ENCODE data around the gene CHSY1.

Gene CHSY1

DNA sequence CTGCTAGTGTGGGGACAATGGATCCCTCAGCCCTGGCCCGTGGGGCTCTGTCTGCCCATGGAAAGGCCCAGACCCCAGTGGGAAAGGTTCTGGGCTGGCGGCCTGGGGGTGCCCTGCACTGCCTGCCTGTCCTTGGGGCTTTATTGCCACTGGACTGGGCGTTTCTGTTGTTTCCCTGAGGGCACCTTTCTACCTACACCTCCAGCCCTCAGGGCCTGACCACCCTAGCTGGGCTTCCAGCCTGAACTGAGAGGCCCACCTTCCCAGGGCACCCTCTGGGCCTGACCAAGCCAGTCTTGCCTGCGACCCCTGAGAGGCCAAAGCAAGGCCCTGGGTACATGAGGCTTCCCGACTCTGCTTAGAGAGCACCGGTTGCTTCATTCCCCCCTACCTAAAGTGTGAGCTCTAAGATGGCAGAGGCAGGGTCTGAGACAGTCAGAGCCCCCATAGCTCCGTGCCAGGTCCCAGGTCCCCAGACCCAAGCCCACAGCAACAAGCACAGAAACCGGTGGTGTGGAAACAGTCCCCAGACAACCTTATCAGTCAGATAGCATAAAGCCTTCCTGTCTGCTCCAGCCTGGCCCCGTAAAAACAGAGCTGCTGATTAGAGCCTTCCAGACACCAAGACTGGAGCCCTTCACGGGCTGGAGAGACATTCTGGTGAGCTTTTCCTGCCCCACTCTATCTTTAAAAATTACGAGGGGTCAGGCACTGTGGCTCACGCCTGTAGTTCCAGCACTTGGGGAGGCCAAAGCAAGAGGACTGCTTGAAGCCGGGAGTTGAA lies 102.8 kb downstream of the CHSY1 start:
- no peak for DNase-seq

DNA sequence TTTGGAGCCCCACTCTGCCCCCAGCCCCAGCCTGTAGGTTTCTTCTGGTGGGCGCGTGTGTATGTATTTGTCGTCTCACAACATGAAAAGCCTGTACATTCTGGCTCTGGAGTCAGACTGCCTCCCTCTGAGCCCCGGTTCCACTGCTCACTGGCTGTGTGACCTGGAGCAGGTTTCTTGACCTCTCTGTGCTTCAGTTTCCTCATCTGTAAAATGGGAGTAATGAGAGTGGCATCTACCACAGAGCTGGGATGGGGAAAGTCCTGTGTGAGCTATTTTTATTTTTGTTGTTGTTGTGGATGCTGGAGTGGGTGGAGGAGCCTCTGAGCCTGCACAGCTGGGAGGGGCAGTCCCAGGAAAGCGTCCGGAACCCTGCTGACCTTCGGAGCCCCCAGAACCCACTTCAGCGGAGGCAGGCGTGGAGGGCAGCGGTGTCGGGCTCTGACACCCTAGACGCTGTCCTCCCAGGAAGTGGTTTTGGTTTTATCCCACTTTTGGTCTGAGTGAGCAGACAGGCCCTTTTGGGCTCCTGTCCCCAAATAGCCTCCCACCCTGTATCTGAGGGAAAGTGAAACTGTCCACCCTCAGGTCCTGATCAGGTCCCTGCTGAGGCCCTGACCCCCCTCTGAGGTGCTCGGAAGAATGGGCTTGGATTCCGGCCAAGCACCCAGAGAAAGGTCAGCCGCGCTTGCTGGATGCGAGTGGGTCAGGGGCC lies 103.5 kb downstream of the CHSY1 start:
- DNase-seq: no peak

DNA sequence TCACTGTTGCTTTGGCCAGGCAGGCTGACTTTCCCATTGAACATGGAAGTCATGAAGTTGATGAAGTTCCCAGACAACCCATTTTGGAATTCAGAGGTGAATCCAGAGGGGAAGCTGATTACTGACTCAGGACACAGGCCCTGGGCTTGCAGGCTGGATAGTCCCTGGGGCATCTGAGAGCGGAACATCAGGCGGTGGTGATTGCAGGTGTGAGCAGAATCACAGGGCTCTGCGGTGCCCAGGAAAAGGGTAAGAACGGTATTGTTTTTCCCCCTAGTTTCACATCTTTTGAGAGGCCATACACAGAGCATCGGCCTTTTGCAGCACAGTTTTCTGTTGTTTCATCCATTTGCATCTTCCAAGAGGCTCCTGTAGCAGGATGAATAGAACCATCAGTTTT lies 104.7 kb downstream of the CHSY1 start:
- no peak for DNase-seq

DNA sequence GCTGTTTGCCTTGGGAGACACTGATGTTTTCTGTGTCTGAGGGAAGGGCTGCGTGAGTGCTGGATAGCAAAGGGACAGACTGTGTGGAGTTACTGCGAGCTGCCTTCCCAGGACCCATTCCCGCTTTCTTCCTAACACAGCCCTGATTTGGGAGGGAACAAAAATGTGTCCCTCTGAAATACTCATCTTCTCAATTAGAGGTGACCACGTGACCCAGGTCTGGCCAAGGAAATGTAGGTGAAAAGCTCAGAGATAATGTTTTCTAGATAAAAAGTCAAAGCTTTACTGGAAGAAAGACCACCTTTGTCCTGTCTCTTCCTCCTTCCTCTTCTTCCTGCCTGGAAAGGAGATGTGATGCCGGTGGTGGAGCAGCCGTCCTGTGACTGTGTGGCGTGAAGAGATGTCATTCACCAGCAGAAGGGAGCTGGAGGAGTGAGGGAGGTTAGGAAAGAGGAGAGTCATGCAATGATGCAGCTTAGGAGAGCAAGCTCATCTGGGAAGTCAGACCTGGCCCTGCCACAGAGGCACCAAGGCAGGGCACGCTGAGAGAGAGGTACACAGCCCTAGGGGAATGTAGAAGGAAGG lies 105.6 kb downstream of the CHSY1 start:
- no peak for DNase-seq

DNA sequence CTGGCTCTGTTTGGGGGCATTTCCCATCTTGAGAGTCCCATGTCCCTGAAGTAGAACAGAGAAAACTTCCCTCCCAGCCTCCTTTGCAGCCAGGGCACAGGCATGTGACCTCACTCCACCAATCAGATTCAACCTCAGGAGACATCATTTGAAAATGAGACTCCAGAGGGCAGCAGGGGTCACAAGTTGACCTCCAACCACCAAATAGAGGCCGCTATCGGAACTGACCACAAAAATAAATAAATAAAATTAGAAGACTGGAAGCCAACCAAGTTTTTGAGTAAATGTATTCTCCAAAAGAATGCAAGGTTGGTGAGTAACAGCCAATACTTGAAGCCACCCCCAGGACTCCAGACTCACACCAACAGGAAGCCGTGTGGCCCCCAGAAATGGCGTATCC lies 106.5 kb downstream of the CHSY1 start:
- no peak for DNase-seq

DNA sequence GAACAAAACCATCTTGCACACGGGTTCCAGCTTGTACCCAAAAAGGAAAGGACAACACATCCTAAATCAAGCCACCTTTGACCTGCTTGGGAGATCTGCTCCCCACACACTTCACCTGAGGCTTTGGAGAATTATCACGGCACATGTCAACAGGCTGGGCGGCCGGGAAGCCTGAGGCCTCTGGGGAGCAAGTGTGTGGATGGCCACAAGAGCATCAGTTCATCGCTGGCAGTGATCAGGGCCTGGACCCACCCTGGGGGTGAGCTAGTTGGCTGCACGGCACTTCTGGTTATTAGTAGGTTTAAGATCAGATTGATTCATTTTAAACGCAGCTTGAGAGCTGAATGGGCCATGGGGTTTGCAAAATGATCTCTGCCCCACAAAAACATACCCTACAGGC lies 108.5 kb downstream of the CHSY1 start:
- no peak for DNase-seq

DNA sequence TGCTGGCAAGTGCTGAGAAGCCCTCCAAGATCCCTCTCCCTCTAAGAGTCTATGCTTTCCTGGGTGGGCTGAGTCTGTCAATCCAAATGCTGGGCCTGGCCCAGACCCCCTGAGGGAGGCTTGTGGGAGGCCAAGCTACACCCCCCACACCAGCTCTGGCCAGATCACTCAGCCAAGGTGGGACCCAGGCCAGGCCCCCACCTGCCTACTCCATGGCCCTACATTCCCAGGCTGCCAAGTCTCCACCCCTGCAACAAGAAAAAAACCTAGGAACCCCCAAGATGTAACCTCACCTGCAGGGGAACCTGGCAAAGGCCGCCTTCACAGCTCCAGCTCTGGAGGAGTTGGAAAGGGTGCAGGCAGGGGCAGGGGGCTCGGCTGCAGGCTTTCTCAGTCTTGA lies 109.1 kb downstream of the CHSY1 start:
- DNase-seq: no peak

DNA sequence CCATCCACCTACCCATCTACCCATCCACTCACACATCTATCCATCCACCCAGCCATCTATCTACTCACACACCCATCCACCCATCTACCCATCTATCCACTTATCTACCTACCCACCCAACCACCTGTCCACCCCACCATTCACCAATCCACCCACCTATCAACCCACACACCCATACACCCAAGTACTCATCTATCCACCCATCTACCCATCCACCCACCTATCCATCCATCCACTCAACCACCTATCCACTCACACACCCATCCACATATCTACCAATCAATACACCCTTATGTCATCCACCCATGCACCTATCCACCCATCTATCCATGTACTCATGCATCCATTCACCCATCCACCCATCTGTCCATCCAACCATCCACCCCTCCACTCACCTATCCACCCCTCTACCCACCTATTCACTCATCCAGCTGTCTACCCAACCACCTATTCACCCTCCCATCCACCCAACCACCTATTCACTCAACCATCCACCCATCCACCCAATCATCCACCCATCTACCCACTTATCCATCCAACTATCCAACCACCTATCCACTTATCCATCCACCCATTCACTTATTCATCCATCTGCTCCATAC lies 109.8 kb downstream of the CHSY1 start:
- no peak for DNase-seq

DNA sequence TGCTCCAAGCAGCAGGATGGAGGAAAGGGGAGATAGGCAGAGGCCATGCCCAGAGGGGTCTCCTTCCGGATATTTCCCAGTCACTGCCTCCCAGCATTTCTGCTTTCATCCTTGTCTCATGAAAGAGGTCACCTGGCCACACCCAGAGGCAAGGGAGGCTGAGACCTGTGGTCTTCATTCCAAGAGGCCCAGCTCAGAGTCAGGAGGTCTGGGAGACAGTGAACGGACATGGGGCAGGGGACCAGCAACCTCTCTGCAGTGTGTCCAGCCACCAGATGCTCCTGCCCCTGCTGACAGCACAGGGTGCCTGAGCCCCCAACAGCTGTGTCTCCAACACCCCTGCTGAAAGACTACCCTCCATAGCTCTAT lies 111.2 kb downstream of the CHSY1 start:
- DNase-seq: no peak

DNA sequence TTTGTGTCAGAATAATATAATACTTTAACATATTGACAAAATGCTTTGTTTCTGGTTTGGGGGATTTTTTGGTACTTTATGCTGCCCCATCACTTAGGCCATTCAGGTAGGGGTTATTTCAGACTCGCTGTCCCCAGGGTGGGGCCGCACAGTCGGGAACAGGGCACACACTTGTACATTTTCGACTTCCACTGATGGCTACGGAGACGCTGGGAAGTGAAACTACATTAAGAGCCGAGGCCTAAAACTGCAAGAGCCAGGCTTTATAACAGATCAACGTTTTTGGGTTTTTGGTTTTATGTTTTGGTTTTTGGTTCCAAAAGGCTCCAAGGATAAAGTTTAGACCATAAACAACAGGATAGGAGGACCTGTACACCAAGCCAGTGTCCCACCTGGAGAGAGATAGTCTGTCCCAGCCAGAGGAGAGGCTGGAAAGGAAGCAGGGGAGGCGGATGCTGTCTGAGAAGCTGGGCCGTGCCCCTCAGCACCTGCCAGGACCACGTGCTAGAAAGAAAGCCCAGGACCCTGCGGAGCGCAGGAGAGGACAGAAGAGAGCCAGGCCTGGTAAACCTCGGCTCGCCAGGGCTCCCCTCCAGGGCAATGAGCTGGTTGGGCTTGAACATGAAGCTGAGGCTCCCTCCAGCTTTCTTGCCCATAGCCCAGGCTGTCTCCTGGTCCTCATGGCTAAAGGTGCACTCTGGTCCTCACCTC lies 111.7 kb downstream of the CHSY1 start:
- no peak for DNase-seq

DNA sequence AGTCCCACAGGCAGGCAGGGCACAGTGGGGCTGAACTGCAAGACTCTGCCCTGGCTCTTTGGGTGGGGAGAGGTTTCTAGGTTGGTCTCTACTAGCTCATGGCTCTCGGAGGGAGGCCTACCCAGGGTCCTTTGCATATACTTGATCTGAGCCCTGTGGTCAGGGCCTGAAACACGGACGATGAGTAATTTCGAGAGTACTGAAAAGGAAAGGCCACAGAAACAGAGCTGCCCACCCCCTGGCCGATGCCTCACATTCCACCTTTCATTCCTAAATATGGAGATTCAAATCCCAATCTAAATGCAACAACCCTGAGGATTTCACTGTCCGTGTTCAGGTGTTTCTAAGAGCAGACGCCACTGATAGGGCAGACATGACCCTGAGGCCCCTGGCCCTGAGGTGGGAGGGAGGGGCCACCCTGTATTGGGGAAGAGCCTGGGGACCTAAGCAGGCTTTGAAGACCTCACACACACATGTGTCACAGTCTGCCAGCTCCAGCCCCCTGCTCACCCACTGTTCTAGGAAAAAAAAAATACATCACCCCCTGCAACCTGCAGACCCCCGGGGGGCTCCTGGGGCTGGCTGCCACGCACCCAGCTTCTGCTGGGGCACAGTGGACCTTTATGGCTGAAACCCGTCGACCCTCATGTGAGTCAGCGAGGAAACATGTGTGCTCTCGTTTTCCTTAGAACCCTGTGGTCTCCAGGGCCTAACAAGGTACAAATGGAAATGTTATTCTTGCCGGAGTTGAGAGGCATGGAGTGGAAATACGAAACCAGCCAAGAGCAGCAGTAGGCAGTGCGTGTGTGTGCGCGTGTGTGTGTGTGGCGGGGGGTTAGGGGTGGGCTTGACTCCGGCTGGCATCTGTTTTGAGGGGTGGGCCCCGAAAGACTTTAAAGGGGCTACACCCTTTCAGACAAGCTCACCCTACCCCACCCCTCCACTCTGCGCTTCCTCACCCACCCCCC lies 112.7 kb downstream of the CHSY1 start:
- DNase-seq: no peak

DNA sequence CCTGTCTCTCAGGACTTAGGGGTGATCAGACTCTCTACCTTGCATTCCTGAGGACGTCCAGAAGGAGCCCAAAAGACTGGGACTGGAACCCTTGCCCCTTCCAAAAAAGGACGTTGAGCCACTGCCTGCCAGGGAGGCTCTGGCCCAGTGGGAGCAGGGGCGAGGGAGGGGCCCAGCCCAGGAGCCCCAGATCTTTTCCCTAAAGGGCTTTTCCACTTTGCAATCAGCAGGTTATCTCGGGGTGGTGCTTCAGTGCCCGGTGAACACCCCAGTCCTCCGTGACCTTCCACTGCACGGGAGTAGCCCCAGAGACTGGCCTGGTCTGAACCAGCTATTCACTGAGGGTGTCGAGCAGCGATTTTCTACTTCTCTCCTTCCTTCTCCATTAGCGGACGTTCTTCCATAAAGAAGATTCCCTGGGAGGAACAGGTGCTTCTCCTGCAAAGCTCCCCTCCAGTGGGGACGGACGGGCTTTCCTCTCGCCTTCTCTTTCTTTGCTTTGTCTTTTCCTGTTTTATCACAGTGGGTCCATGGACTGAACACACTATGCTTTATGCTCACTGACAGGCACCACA lies 113.7 kb downstream of the CHSY1 start:
- DNase-seq: no peak

DNA sequence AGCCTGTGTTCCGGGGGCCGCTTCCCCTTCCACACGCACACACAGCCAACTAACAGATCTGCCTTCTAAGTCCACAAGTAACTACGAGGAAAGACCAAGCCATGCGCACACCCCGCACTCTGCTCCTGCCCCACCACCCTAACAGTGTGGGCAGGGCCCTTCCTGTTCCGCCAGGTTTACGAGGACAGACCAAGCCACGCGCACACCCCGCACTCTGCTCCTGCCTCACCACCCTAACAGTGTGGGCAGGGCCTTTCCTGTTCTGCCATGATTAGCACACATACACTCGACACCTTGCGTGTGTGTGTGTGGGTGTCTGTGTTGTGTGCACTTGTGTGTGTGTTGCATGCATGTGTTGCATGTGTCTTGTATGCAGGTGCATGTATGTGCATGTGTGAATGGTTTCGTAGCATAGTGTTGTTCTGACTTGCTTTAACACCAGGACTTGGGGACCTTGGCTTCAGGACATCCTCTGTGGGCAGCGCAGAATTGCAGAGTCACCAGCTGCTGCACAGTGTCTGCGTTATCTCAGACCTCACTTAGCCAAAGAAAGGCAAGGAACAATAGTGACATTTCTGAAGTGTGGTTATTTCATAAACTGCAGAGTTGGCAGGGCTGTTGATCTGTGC lies 114.4 kb downstream of the CHSY1 start:
- no peak for DNase-seq

DNA sequence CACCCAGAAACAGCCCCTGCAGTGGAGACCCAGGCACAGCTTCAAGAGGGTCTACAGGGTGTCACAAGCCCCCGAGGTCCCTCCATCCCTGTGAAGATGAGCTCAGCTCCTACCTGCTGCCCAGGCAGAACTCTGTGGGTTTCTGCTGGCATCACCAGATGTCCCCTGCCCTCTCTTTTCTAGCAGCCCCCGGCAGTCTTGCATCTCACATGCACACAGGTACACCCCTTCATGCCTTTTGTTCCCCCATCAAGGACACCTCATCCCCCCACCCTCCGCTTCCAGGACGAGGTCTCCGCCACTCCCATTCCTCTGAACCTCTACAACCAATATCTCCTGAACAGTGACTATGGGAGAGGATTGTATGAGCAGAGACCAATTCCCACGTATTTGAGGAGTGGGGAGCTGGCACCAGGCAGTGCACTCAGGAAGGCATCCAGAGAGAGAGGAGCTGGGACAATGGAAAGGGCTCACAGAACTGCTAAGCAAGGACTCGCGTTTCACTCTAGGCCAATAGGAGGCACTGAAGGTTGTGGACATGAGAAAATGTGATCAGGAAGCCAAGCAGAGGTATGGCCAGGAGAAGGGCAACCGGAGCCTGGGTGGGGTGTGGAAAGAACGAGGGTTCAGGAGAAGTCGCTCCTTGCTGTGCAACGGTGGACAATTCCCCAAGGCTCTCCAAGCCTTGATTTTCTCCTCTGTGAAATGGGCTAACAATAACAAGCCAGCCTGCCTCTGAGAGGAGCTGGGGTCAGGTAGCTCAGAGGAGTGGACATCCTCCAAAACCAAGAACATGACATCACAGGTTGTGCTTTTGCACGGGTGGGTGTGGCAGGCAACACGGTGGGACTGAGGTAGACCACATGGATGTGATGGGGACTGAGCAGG lies 115.2 kb downstream of the CHSY1 start:
- no peak for DNase-seq

DNA sequence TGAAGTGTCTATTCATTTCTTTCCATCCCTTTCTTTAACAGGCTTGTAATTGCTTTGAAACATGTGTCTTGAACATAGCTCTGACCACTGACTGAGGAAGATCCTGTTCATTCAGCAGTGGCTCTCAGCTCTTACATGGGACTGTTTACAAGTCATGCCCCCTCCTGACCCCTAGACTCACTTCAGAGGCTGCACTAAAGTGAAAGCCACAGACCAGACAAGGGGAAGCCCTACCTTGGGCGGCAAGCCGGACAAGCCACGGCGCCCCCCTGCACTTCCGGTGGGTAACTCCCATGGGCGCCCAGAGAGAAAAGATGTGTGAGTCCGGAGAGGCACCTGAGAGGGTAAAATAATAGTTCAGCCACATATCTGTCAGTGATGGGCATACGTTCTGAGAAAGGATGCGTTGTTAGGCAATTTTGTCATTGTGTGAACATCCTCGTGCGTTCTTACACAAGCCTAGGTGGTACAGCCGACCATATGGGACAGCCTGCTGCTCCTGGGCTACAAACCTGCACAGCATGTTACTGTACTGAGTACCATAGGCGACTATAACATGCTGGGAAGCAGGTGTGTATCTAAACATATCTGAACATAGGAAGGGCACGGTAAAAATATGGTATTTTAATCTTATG lies 116.2 kb downstream of the CHSY1 start:
- no peak for DNase-seq

DNA sequence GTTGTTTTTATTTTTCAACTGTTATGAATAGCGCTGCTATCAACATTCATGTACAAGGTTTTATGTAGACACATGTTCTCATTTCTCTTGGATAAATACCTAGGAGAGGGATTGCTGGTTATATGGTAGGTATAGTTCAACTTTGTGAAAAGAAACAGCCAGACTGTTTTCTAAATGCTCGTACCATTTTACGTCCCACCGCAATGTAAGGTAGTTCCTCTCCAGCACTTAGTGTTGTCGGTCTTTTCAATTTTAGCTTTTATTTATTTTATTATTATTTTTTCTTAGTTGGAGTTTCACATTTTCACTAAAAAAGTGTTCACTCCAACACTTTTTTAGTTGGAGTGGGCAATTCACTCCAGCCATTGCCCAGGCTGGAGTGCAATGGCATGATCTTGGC lies 117.1 kb downstream of the CHSY1 start:
- no peak for DNase-seq

DNA sequence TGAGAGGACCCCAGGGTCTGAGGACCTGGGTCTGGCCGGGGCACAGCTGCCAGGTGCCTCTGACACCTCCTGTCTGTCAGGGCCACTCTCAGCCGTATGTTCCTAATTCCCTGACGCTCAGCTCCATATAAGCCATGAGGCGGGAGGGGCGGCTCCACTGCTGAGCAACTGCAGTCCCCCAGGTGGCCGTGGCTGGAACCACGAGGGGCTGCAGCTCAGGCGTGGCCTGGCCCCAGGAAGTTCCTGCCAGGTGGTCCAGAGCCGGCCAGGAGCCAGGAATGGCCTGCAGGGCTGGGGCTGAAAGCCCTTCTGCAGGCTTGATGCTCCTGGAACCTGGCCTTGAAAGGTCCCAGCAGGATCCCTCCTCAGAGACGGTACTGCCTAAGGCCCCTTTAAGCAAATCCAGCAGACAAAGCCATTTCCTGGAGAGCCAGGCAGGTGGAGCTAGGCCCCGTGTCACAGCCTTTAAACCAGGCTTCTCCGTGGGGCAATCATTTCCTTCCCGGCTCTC lies 118.0 kb downstream of the CHSY1 start:
- DNase-seq: no peak

DNA sequence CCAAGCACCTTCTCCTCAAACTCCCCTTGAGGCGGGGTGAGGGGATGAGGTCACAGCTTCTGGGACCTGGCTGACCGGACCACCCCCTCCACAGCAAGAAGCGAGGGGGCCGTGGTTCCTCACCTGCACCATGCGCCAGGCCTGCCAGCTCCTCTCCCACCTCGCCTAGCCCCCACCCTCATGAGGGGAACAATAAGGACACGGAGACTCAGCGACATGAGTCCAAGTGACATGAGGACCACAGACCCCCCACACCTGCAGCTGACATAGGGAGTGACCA lies 118.7 kb downstream of the CHSY1 start:
- DNase-seq: no peak

DNA sequence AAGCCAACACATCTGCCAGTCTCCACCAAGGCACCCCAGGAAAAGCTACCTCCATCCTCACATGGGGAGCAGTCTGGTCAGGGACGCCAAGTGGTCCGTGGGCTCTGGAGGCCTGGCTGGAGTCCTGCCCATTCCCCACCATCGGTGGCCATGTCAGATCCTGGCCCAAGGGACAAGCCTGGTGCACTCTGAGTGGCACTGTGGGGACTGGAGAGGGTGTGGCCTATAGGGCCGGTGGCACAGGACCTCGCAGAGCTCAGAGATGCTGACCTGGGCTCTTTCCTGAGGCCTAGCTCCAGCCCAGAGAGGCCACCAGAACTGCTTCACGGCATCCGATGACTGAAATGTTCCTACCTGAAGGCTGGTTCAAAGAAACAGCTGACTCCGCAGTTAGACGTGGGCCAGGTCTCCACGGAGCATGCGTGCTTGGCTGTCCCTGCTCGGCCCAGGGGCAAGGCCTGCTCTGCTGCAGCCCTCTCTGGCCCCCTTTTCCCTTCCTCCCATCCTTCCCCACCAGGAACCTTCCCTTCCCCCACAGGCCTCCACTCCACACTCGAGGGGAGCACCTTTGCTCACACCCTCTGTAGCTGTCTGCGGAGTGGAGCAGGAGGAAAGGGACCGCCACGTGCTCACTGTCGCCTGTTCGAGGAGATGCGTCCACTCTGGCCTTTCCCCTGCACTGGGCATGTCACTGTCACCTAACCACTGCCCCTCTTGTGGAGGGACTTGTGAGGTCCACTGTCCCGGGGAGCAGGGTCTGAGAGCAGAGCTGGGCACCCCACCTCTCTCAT lies 119.3 kb downstream of the CHSY1 start:
- DNase-seq: no peak
